Calu3 (cell line): ENCODE data around the gene MLH3. TPM values are rescaled to one million over a fixed set of nuclear protein-coding genes. Genes with fewer than 3 reads are reported as not detected.

Experiments
- BruUV-seq: library from RNA; stranded (reverse); fragments of 400-500 nt; replicated peaks from 2 replicates; lab custom pipeline; 2021; lab: Mats Ljungman, UMichigan
- CTCF ChIA-PET: fragments of 300-600 bp; sonication (Branson Sonifier 250); formaldehyde crosslinking; loops from one replicate; lab custom pipeline; 2022; ENCODE audit warnings: antibody characterized with exemption; lab: Charles Lee
- DNase-seq: peaks from one replicate; pipeline ENCODE4 v3.0.0; 2022
- H3K27ac Mint-ChIP-seq: one replicate; pipeline ENCODE4 v1.8.0; 2022; ENCODE audit warnings: mixed read lengths; ENCODE audit not compliant: unreplicated experiment
- H3K27me3 Mint-ChIP-seq: one replicate; pipeline ENCODE4 v1.8.0; 2022; ENCODE audit warnings: mixed read lengths; ENCODE audit not compliant: unreplicated experiment
- H3K36me3 Mint-ChIP-seq: one replicate; pipeline ENCODE4 v1.8.0; 2022; ENCODE audit warnings: mild to moderate bottlenecking, moderate library complexity, mixed read lengths; ENCODE audit not compliant: insufficient read depth, unreplicated experiment
- H3K4me1 Mint-ChIP-seq: one replicate; pipeline ENCODE4 v1.8.0; 2022; ENCODE audit warnings: mild to moderate bottlenecking, low read depth, mixed read lengths; ENCODE audit not compliant: unreplicated experiment
- H3K4me3 Mint-ChIP-seq: one replicate; pipeline ENCODE4 v1.8.0; 2022; ENCODE audit warnings: mild to moderate bottlenecking, low read depth, moderate library complexity, mixed read lengths; ENCODE audit not compliant: unreplicated experiment
- H3K9me3 Mint-ChIP-seq: one replicate; pipeline ENCODE4 v1.8.0; 2022; ENCODE audit warnings: low read depth, mixed read lengths; ENCODE audit not compliant: unreplicated experiment
- intact Hi-C: fragments of 100-400 bp; cut with micrococcal nuclease; formaldehyde crosslinking; loops from one replicate; pipeline ENCODE4 v1.10.0; 2022; ENCODE audit not compliant: unreplicated experiment
- total RNA-seq: library from RNA; stranded (reverse); gene quantifications from 2 replicates; pipeline ENCODE4 v1.2.3, GENCODE V29; 2022
- TF ChIP-seq, protein P1 (sequence below): fragments of 200-600 bp; IDR thresholded peaks from one replicate; pipeline ENCODE4 v1.8.0; 2022; ENCODE audit warnings: antibody characterized with exemption; ENCODE audit not compliant: unreplicated experiment

Gene MLH3
- total RNA-seq, 1 experiment from 2014 or later, result 24.7 TPM

DNA sequence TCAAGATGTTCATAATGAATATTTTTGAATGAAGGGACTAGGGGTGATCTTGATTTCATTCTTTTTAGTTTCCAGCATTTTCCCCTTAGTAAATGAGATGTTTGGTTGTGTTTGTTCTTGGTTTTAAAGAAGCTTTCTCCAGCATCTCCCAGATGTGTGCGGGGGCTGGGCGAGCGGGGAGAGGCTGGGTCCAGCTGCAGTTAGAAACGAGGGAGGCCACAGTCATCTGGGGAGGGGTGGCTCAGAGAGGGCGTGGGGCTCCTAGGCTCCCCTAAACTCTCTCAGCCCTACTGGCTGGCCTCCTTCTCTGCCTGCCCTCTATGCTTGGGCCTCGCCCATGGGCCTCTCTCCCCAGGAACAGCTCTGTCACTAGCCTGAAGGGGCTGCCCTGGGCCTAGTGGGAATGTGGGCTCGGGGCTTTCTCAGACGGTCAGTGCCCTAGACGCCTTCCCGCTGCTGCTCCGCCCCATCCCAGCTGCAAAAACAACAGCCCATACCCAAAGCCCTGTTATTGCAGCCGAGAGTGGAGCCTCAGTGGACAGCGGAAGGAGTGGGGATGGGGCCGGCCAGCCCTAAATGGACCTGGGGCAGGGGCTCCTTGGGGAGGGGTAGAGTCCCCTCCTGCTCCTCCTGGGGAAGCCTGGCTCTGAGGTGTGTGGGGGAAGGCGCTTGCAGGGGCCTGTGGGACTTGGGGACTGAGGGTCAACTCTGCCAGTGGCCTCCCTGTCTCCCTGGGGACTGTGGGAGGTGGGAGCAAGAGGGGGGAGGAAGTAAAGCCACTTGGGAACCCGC is 66.8 kb downstream of the MLH3 start:
- intact Hi-C loops, result no loop called here
- Mint-ChIP-seq H3K27me3 (no peaks in the 10 kb centered on the region), H3K9me3 (no peaks in the 10 kb centered on the region), H3K4me1 (peaks cover 11% of the 10 kb centered on the region), H3K36me3 (peaks cover 10% of the 10 kb centered on the region), H3K27ac (no peak overlapping the region), H3K4me3 (no peak overlapping the region)
- TF ChIP-seq, protein P1, sequence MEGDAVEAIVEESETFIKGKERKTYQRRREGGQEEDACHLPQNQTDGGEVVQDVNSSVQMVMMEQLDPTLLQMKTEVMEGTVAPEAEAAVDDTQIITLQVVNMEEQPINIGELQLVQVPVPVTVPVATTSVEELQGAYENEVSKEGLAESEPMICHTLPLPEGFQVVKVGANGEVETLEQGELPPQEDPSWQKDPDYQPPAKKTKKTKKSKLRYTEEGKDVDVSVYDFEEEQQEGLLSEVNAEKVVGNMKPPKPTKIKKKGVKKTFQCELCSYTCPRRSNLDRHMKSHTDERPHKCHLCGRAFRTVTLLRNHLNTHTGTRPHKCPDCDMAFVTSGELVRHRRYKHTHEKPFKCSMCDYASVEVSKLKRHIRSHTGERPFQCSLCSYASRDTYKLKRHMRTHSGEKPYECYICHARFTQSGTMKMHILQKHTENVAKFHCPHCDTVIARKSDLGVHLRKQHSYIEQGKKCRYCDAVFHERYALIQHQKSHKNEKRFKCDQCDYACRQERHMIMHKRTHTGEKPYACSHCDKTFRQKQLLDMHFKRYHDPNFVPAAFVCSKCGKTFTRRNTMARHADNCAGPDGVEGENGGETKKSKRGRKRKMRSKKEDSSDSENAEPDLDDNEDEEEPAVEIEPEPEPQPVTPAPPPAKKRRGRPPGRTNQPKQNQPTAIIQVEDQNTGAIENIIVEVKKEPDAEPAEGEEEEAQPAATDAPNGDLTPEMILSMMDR, result no peak
- BruUV-seq, result no TSS peak
- no peak for DNase-seq
- CTCF ChIA-PET, result interaction anchor here (0.6 kb wide), 1 partner anchor 8 kb away, joined by 3 read pairs; no protein-coding TSS in a partner anchor

DNA sequence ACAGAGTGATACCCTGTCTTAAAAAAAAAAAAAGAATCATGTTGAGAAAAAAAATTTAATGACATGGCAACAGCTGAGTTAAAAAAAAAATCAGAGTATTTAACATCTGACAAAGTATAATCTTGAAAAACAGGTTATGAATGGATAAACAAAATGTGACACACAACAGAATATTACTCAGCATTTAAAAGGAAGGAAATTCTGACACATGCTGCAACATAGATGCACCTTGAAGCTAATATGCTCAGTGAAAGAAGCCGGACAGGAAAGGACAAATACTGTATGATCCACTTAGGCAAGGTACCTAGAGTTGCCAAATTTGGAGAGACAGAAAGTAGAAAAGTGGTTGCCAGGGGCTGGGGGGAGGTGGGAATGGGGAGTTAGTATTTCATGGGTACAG is 67.9 kb downstream of the MLH3 start:
- DNase-seq, result no peak
- H3K4me1 Mint-ChIP-seq, result peaks cover 9% of the 10 kb centered on the region

DNA sequence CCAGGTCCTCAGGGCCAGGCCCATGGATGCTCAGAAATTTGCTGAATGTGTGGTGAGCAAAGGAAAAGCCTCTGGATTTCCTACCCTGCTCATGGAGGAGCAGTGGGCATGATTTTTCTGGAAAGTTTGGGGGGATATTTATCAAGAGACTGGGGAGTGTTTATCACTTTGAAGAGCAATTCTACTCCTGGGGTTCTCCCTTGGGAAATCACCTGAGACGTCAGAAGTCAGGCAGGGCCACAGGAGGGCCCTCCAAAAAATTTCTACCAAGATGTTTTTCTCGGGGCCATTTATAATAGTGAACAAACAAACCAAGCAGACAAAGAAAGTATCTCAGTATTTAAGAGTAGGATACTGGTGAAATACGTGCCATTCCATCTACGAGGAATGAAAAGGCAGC is 68.6 kb downstream of the MLH3 start:
- Mint-ChIP-seq H3K27ac (no peak overlapping the region), H3K4me3 (no peak overlapping the region), H3K9me3 (no peaks in the 10 kb centered on the region), H3K4me1 (peaks cover 2% of the 10 kb centered on the region), H3K36me3 (peaks cover 5% of the 10 kb centered on the region), H3K27me3 (no peaks in the 10 kb centered on the region)
- CTCF ChIA-PET, result no interaction called here
- DNase-seq, result no peak
- TF ChIP-seq, protein P1, result no peak
- no TSS peak for BruUV-seq
- intact Hi-C loops, result no loop called here

More for the DNA sequence above, 67.9 kb downstream of the MLH3 start:
- Mint-ChIP-seq H3K36me3 (peaks cover 10% of the 10 kb centered on the region), H3K4me3 (no peak overlapping the region), H3K27me3 (no peaks in the 10 kb centered on the region), H3K9me3 (no peaks in the 10 kb centered on the region), H3K27ac (peak overlapping the region; percentile 52)
- TF ChIP-seq, protein P1, result no peak
- no TSS peak for BruUV-seq
- CTCF ChIA-PET, result interaction anchor here (0.7 kb wide), 1 partner anchor 19 kb away, joined by 5 read pairs; no protein-coding TSS in a partner anchor
- intact Hi-C loops, result no loop called here

DNA sequence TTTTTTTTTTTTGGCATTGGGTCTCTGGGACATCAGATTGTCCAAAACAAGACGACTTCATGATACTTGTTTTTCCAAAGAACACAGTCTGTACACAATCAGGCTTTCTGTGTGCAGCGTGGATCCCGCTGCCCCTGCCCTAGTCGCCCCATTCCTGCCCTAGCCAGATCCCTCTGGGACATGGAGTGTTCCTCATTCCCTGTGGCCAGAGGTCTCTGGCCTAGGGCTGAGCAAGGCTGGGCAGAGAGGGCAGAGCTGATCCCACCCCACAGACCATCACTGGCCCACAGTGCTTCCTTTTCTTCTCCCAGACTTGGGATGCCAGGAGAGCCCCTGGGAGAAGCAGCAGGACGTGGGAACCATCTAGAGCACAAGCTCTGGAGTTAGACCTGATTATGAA is 69.4 kb downstream of the MLH3 start:
- H3K4me3 Mint-ChIP-seq, result no peak overlapping the region
- no peaks in the 10 kb centered on the region for H3K9me3 Mint-ChIP-seq
- CTCF ChIA-PET, result interaction anchor here (0.6 kb wide), 1 partner anchor 17 kb away, joined by 3 read pairs; no protein-coding TSS in a partner anchor
- intact Hi-C loops, result no loop called here
- no peak overlapping the region for H3K27ac Mint-ChIP-seq
- H3K27me3 Mint-ChIP-seq, result no peaks in the 10 kb centered on the region
- H3K36me3 Mint-ChIP-seq, result peaks cover 5% of the 10 kb centered on the region
- DNase-seq, result no peak
- no TSS peak for BruUV-seq
- TF ChIP-seq, protein P1, result no peak
- H3K4me1 Mint-ChIP-seq, result no peaks in the 10 kb centered on the region
